Inflammatory macrophage treated with lipopolysaccharide for 4 hours (primary cell): ENCODE data around the gene WFIKKN2.

Source experiments
- DNase-seq: peaks from one replicate; pipeline ENCODE4 v3.0.0-alpha.2; 2020

WFIKKN2 gene

DNA sequence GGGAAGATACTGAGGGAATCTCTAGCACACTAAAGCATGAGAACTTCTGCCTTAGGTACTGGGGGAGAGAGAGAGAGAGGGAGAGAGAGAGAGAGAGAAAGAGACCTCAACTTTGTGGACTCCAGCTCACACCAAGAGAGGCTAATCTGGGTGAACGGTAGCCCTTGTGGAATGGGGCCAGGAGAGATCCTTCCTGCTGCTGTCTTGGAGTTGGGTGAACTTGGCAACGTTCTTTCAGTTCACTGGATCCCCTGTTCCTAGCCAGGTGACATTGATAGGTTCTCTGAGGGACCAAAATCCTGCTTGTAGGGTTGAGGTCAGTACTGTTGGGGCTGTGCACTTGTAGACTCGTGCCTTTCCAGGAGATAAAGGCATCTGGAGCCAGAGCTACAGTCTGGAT is 26.5 kb upstream of the WFIKKN2 start:
- DNase-seq: no peak

DNA sequence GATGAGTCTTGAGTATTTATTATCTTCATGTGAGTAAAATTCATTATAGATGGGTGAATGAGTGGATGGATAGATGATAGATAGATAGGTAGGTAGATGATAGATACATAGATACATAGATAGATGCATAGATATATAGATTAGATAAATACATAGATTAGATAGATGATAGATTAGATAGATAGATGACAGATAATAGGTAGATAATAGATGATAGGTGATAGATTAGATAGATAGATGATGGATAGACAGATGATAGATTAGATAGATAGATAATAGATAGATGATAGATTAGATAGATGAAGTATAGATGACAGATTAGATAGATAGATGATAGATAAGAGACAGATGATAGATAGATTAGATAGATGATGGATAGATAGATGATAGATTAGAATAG is 21.8 kb upstream of the WFIKKN2 start:
- no peak for DNase-seq

DNA sequence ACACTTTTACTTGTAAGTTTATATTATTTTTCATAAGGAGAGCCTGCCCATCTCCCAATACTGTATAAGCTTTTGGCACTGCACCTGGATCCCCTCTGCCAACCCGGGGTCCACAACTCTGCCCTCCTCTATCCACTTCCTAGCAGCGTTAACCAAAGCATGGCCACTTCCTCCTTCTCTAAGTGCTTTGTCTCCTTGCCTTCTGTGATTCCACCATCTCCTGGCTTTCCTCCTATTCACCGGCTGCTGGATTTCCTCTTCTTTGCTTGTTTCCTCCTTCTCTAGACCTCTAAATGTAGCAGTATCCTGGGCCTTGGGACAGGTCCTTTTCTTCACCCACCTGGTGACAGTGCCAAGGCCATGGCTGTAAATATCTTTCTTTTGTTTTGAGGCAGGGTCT is 20.0 kb upstream of the WFIKKN2 start:
- DNase-seq: no peak

DNA sequence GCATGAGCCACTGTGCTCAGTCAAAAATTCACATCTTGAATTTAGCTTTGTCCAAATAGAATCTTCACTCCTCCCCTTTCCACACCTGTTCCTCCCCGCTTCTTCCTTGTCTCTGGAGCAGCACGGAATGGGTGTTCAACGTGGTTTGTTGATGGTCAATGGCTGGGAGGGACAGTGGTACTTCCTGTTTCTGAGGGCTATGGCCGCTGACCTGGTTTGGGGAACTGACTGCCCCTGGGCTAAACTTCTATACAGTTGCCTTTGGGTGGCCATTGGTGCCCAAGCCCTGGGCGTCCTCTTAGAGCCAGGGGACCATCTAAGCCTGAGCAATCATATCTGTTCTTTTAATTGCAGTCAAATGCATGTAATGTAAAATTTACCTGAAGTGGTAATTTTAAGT is 19.1 kb upstream of the WFIKKN2 start:
- peak; percentile 42 for DNase-seq

DNA sequence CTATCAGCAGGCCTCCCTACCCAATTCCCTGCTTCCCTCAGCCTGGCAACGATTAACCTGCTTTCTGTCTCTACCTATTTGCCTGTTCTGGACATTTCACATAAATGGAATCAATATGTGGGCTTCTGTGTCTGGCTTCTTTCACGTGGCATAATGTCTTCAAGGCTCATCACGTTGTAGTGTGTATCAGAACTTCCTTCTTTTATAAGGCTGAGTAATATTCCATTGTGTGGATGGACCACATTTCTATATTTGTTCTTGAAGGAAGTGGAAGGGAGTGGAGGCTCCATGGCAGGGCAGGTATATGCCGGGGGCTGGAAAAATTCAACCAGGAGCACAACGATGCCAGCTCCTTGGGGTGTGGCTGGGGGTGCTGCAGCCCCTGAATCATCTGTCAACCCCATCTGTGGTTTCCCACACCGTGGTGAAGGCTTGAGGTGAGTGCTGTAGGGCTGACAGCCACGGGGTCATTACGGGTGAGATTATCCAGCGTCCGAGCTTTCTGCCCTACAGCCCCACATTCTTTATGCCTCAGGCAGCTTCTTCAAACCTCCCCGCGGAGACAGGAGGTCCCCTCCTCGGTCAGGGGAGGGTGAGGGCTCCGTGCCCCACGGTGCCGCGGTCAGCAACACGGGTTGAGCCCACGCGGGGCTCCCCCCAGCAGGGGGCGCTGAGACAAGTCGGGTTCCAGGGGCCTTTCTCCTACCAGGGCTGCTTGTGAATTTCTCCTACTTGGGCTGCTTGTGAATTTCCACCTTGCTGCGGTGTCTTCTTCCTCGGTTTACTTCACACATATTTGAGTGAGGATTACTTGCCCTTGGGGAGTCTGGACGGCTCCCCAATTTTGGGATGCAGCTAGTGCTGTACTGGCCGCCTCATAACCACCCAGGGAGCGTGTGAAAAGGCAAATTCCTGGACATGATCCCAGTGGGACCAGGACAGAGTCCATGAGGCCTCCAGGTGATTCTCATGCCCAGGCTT is 18.3 kb upstream of the WFIKKN2 start:
- DNase-seq: peak; percentile 34

DNA sequence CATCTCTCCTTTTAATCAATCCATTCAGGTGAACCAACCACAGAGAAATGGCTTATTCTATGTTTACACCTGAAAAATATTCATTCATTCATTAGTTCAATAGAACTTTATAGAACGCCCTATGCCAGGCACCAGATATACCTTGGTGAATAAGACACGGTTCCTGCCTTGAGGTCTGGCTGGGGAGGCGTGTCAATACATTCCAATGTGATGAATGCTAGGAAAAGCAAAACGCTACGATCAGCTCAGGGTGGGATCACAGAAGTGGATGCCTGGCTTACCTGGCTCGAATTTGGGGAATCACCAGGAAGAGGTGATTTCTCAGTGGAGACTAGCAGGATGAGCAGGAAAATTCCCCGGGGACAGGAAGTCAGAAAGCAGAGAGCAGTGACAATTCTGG is 17.5 kb upstream of the WFIKKN2 start:
- DNase-seq: no peak

DNA sequence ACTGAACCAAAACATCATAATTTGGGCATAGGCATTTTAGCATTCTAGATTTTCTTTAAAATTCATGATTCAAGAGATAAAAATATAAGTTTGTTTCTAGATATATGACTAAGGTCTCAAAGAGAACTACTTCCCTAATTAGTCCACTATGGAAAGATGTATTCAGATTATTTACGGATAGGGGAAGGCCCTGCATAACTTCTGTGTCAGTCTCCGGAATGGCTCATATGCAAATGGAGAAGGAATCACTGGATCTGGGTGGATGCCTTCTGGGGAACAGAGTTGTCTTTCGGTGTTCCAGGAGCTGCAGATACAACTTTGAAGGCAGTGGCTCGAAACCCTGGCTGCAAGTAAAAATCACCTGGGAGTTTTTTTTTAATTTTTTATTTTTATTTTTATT is 17.1 kb upstream of the WFIKKN2 start:
- DNase-seq: peak; percentile 83

DNA sequence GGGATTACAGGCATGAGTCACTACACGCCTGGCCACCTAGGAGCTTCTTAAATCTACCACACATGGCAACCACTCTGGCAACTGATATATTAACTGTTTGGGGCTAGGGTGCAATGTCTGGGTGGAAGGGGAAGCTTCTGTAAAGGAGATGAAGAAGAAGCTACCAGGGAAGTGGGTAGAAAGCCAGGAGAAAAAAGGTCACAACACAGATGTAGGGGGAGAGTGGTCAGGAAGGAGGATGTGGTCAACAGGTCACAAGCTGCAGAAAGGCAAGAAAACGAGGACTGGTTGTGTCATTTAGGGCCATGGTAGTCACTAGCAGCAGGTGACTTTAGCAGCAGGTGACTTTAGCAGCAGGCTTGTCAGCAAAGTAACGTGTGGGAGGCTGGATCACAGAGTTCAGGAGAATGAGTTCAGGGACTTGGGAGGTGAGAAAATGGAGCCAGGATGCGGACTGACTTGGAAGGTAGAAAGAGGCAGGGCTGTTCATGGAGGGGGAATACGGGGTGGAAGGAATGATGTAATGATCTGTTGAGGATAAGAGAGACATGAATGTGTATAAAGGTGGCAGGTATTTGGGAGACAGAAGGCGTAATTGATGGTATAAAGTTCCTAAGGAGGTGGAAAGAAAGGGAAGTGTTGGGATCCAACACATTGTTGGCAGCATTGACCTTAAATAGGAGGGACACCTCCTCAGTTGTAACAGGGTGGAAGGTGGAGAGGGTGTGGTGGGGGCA is 16.3 kb upstream of the WFIKKN2 start:
- peak; percentile 74 for DNase-seq

DNA sequence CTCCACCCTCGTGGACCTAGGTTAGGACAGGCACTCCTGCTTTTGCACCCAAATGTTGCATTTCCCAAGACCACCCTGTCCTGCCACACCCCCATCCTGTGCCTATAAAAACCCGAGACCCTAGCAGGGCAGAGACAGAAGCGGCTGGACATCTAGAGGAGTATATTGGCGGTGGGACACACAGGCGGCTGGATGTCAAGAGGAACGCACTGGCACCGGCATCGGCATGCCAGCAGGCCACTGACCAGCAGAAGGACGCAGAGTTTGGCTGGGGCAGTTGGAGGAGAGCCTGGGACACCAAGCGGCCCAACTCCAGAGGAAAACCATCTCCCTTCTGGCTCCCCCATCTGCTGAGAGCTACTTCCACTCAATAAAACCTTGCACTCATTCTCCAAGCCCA is 14.7 kb upstream of the WFIKKN2 start:
- no peak for DNase-seq

DNA sequence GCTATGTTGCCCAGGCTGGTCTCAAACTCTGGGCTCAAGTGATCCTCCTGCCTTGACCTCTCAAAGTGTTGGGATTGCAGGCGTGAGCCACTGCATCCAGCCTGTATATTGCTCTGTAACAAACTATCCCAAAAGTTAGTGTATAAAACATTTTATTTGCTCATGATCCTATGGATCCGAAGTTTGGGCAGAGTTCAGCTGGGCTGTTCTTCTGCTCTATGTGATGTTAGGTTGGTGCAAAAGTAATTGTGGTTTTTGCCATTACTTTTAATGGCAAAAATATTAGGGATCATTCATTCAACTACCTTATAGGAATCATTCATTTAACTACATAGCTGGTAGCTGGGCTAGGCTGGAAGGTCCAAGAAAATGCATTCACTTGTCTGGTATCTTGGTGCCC is 12.8 kb upstream of the WFIKKN2 start:
- DNase-seq: no peak

DNA sequence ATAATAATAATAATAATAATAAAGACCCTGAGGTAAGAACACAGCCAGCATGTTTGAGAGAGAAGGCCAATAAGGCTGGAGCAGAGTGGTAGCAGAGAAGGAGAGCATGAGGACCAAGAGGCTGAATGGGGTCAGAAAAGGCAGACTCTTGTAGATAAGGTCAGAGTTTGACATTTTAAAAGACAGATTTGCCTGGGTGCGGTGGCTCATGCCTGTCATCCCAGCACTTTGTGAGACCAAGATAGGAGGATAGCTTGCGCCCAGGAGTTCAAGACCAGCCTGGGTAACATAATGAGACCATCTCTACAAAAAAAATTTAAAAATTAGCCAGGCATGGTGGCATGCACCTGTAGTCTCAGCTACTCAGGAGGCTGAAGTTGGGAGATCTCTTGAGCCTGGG is 11.0 kb upstream of the WFIKKN2 start:
- DNase-seq: no peak

DNA sequence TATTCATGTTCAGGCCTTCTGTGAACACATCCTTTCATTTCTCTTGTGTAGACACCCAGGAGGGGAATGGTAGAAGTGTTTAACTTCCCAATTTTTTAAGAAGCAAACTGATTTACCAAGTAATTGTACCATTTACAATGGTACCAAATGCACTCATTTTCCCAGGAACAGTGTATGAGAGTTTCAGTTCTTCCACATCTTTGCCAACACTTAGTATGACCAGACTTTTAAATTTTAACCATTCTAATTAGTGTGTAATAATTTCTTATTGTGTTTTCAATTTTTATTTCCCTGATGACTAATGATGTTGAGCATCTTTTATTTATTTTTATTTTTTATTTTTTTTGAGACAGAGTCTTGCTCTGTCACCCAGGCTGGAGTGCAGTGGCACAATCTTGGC is 10.2 kb upstream of the WFIKKN2 start:
- no peak for DNase-seq

DNA sequence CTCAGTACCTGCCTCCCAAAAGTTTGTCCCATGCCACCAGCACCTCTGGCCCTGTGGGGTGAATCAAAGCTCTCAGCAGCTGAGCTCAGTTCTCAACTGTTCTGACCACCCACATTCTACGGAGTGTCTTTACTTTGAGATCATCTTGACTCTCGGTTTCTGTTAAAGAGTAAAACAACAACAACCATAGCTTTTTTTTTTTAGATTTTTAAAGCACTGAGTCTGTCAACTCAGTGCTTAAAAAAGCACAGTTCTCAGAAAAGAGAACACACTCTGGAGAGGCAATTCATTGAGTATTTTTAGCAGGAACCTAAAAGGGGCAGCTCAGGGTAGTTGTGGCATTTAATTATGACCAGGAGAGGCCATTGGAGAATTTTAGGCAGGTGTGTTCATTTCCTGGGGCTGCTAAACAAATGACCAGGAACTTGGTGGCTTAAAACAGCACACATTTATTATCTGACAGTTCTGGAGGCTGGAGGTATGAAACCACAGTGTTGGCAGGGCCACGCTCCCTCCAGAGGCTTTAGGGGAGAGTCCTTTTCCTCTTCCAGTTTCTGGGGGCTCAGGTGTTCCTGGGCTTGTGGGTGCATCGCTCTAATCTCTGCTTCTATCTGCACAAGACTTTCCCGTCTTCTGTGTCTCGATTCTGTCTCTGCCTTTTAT is 6.7 kb upstream of the WFIKKN2 start:
- DNase-seq: peak; percentile 61

DNA sequence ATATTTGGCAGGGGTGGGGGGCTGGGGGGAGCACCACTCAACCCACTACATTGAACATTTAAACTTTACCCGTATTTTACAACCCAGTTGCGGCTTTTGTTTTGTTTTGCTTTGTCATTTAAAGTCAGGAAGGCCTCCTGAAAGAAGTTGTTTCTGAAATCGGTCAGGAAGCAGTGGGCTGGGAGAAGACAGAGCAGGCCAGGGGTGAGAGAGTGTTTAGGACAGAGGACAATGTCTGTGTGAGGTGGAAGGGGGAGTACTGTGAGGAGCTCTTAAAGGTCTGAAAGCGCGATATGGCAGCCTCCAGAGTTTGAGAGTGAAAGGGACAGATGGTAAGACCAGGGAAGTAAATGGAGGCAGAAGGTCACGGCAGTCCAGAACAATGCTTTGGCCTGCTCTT is 6.1 kb upstream of the WFIKKN2 start:
- peak; percentile 62 for DNase-seq

DNA sequence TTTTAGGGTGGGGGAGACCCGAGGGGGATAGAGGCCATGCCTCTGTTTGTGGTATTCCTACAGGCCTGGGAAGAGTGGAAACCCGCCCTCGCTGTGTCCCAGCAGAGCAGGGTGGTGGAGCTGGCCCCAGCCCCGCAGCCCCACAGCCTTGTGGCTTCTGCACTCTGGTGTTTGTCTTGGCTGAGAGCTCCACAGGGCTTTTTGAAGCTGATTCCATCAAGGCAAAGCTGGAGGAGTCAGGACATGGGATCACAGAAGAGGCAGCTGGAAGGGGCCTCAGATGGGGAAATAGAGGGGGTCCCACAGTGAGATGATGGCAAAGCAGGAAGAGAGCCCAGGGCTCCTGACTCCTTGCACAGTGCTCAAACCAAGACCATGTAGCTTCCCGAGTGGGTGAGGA is 5.0 kb upstream of the WFIKKN2 start:
- no peak for DNase-seq

DNA sequence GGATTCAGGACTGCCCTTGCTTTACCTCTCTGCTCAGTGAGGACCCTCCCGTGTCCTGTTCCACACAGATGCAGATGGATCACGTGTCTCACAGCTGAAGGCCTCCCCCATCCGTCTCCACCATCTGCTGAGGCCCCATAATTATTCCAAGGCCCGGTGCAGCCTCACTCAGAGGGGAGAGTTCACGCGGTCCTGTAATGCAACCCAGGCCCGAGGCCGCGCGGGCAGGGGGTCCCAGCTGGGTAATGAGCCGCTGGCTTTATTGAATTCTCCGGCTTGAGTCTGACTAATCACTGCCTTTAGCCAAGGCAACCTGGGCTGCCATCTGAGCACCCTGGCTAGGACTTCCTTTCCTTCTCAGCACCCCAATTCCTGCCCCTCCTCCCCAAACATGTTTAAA is 4.4 kb upstream of the WFIKKN2 start:
- no peak for DNase-seq

DNA sequence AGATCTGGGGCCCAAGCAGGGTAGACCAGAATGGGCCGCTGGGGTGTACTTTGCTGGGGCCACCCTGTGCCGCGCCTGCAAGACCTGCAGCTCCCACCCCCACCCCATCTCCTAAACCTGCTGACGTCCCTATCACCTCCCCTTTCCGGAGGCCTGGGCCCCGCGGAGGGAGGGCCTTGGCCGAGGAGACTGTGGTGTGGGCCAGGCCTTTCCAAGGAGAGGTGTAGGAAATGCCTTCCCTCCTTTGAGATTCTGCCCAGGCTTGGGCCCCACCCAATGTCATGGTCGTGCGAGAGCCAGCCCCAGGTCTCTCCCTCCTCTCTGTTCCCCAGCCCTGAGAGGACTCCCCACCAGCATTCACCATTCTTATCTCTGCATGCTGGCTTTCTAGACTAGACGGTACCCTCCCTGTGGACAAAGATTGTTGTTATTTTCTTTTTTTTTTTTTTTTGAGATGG is 3.9 kb upstream of the WFIKKN2 start:
- no peak for DNase-seq

DNA sequence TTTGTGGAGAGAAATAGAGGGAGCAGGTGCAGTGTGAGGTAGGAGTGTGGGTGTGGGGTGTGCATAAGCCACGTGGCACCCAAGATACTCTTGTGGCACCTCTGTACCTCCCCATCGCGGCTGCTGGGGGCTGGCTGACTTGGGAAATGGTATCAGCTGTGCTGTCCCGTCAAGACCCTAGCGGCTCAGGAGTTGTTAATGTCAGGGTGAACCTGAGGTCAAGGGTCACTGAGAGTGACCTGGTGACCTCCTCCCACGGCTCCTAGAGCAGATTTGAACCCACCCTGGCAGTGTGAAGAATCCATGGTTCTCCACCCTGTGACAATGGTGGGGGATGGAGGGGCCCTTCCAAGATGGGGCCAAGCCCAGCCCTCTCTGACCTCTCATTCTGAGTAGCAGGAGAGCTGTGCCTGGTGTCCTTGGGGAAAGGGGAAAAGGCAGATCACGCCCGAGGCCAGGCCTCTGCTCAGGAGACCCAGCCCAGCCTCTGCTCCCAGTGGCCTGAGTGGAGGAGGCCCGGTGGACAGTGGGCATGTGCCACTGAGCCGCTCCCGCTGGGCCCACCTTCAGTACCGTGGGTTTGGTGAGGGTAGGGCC is 3.0 kb upstream of the WFIKKN2 start:
- DNase-seq: no peak

DNA sequence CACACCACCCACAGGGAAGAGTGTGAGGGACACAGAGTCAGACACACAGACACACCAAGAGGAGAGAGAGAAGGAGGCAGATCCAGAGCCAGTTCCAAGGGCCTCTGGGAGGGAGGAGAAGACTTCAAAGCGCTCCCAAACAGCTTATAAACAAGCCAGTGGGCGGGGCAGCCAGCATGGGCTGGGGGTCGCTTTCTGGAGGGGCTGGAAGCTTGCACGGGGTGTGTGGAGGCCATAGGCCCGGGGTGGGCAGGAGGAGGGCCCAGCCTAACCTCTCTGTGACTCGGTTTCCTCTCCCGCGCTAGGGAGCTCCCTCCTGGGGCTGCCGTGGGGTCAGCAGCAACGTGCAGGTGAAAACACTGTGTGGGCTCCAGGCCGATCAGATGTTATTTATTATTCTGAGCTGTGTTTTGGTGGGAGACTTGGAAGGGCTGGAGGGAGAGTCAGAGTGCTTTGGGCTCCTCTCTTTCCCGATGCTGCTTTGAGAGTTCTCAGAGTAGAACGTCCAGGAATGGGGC is 2.5 kb upstream of the WFIKKN2 start:
- no peak for DNase-seq

DNA sequence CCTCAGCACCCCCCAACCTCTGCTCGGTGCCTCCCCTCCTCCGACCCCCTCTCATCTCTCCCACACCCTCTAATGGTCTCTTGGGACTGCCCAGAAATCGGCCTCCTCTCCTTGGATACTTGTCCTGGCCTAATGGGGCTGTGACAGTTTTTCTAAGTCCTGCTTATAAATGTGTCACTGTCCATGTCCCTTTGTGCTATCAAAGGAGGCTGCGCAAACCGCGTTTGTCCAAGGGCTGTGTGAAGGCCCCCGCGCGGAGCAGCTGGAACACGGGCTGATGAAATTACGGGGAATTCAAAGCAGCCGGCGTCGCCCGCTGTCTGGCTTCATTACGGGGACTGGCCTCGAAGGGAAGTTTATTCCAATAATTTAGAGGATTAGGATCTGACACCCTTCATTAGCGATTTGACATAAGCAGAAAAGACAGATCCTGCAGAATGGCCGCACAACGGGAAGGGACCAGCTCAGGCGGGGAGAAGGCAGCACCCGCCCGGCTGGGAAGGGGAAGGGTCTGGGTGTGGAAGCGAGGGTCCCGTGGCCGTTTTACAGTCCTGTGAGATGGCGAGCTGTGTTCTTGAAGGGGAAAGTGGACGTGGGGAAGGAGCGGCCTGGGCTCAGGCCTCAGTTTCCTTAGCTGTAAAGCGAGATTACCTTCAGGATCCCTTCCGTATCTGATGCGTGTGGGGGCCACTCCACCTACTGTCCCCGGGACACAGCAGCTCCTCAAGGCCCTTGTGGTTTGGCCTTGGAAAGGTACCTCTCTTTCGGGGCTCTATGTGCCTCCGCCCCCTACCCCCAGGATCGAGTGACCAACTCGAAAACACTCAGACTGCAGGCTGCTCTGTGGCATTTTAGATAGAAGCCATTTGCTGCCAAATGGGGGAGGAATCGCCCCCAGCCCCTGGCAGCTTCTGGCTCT is 1.6 kb upstream of the WFIKKN2 start:
- DNase-seq: no peak

DNA sequence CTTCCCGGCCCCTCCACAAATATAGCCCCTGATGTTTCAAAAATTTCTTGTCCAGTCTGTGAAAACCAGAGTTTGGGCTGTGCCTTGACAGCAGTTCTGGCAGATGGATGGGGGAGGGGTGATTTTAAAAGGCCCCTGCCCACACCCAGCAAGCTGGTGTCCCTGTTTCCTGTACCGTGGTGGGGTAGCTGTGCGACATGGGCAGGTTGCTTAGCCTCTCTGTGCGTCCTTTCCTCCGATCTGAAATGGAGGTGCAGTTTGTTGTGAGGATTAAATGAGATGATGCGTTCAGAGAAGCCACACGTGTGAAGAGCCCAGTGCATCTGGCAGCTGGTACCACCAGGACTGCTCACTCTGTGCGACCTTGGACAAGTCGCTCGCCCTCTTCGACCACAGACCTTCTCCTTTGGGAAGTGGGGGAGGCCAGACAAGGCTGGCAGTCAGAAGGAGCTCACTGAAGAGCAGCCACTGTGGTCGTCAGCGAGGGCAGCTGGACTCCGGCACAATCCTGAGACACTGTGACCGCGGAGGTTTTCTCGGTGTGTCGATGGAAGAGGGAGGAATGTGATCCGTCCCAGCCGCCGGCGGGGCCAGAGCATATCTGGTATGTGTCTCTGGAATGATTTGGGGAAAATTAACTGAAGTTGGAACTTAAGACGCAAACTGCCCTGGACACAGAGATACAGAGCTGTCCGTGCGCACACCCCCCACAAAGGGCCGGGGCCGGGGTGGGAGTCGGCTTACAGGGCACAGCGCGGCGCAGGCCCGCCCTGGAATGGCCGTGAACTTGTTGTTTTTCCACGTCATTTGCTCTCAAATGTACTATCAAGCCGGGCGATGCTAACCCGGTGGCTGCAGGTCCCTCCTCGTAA is 721 bp upstream of the WFIKKN2 start:
- DNase-seq: no peak
